ENCODE results near the gene KCNMA1.

DNA sequence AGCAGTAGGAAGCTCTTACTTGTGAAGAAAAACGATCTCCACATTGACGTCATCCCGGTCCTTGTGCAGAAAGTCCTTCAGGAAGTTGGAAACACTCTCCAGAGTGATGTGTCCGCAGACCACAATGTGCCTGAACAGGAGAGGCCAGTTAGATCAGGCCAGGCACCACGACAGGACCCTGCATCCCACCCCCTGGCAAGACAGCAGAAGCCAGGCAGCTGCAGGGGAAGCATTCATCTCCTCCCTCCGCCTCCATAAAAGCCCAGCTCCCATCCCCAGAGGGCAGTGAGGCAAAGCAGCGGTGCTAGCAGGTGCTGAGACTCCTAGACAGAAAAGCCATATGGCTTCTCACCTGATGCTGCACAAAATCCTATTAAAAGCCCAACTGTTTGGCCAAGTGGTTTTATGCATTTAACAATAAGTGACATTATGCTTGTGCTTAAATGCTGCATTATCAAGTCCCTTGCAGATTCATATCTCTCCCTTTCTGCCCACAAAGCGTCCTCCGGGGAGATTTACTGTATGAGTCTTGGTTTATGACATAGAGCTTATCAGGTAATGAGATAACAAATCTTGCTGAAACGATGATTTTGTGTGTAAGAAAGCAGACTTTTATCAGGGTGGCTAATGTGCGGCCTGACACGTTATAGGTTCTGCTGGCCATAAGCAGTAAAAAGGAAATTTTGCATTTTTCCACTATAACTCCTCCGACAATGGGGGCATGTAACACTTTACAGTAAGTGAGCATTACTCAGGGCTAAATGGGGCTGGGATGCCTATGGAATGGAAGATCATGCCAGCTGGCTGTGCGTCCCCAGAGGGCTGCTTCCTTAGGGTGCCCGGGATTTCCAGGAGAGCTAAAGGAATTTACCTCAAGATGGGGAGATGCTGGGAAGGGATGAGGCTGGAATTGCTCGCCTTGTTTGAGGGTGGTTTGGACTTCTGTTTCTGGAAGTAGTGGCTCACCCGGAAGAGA lies 546.9 kb downstream of the KCNMA1 start:
- TF ChIP-seq GATA2 (IDR thresholded peaks at IDR 0.05; ENCODE audit: low read depth, low read length) (peak; percentile 99), GATA3 (IDR thresholded peaks at IDR 0.05; ENCODE audit: low read depth, low read length) (peak; percentile 100)

Data from SH-SY5Y (cell line).